ENCODE measurements around the gene NDUFS4.
"Not testable (repeated sequence)": the region's sequence is repeated elsewhere in the genome, so short reads cannot be mapped to it uniquely, and the experiment has no call there.

The NDUFS4 gene

GRCh38 chr5:53560506-53561191, at the start of gene NDUFS4:
TSS of gene NDUFS4 (plus strand) at chr5:53560639. CDS start at chr5:53560663, 24 bp downstream.
- peak; percentile 60 to 76 for DNase-seq

- no peak for DNase-seq
These were observed 47.9 kb upstream of the NDUFS4 start for GRCh38 chr5:53512539-53512938.

GRCh38 chr5:53515988-53516387, 44.5 kb upstream of the NDUFS4 start:
- DNase-seq = no peak

GRCh38 chr5:53520813-53521212, 39.6 kb upstream of the NDUFS4 start:
- DNase-seq = no peak

GRCh38 chr5:53537711-53538110, 22.7 kb upstream of the NDUFS4 start:
- no peak for DNase-seq

GRCh38 chr5:53540739-53541138, 19.7 kb upstream of the NDUFS4 start:
- not testable (repeated sequence) for DNase-seq

- no peak for DNase-seq
These were observed 18.6 kb upstream of the NDUFS4 start for GRCh38 chr5:53541859-53542258.

- DNase-seq = no peak
These were observed 17.5 kb upstream of the NDUFS4 start for GRCh38 chr5:53542926-53543325.

GRCh38 chr5:53543401-53543800, 17.0 kb upstream of the NDUFS4 start:
- DNase-seq = no peak

GRCh38 chr5:53545744-53546143, 14.7 kb upstream of the NDUFS4 start:
- DNase-seq = no peak

GRCh38 chr5:53547226-53547625, 13.2 kb upstream of the NDUFS4 start:
- no peak for DNase-seq

GRCh38 chr5:53548501-53548900, 11.9 kb upstream of the NDUFS4 start:
- DNase-seq = not testable (repeated sequence)

- DNase-seq = no peak
These were observed 10.6 kb upstream of the NDUFS4 start for GRCh38 chr5:53549792-53550191.

GRCh38 chr5:53552561-53552960, 7.9 kb upstream of the NDUFS4 start:
- DNase-seq = no peak

- no peak for DNase-seq
These were observed 6.0 kb upstream of the NDUFS4 start for GRCh38 chr5:53554444-53554843.

- no peak for DNase-seq
These were observed 5.3 kb upstream of the NDUFS4 start for GRCh38 chr5:53555160-53555559.

- no peak for DNase-seq
These were observed 4.4 kb upstream of the NDUFS4 start for GRCh38 chr5:53556001-53556400.

GRCh38 chr5:53557386-53557785, 3.1 kb upstream of the NDUFS4 start:
- DNase-seq = no peak

- DNase-seq = no peak
These were observed 1.5 kb upstream of the NDUFS4 start for GRCh38 chr5:53558966-53559365.

- DNase-seq = no peak
These were observed 411 bp upstream of the NDUFS4 start for GRCh38 chr5:53560028-53560427.

- DNase-seq = no peak
These were observed 8.0 kb downstream of the NDUFS4 start for GRCh38 chr5:53568401-53568800.

- DNase-seq = no peak
These were observed 8.4 kb downstream of the NDUFS4 start for GRCh38 chr5:53568871-53569270.

- no peak for DNase-seq
These were observed 9.0 kb downstream of the NDUFS4 start for GRCh38 chr5:53569453-53569852.

- DNase-seq = no peak
These were observed 11.0 kb downstream of the NDUFS4 start for GRCh38 chr5:53571403-53571802.

- no peak for DNase-seq
These were observed 14.7 kb downstream of the NDUFS4 start for GRCh38 chr5:53575101-53575500.
